Measurements from ENCODE around the gene COQ10A.
A peak's percentile ranks its signal among the peaks of the same experiment; 100 is the strongest.

Gene COQ10A

GRCh38 chr12:56266693-56267442 lies at the start of gene COQ10A:
Gene COQ10A, plus strand, starts transcription at chr12:56266942. Its CDS starts 177 bp downstream, at chr12:56267119.
- TF ChIP-seq CTCF (conservative IDR thresholded peaks at IDR 0.05; ENCODE audit: control insufficient read depth, insufficient read depth, low read depth, low read length): peak; percentile 65
- DNase-seq (ENCODE audit: low read depth): peak; percentile 80
- H3K4me3 ChIP-seq (ENCODE audit: control insufficient read depth, low read depth, low read length): peak within 1 kb of the TSS; percentile 76

GRCh38 chr12:56219840-56220239 lies 46.9 kb upstream of the COQ10A start:
- DNase-seq (ENCODE audit: low read depth): no peak
- H3K4me3 ChIP-seq (ENCODE audit: control insufficient read depth, low read depth, low read length): no peak overlapping the region
- TF ChIP-seq CTCF (conservative IDR thresholded peaks at IDR 0.05; ENCODE audit: control insufficient read depth, insufficient read depth, low read depth, low read length): no peak

GRCh38 chr12:56220611-56221231 lies 46.0 kb upstream of the COQ10A start:
- no peak for TF ChIP-seq CTCF (conservative IDR thresholded peaks at IDR 0.05; ENCODE audit: control insufficient read depth, insufficient read depth, low read depth, low read length)
- peak overlapping the region; percentile 94 for H3K4me3 ChIP-seq (ENCODE audit: control insufficient read depth, low read depth, low read length)
- DNase-seq (ENCODE audit: low read depth): peak; percentile 42

- TF ChIP-seq CTCF (conservative IDR thresholded peaks at IDR 0.05; ENCODE audit: control insufficient read depth, insufficient read depth, low read depth, low read length): no peak
- H3K4me3 ChIP-seq (ENCODE audit: control insufficient read depth, low read depth, low read length): peak overlapping the region; percentile 94
- peak; percentile 60 for DNase-seq (ENCODE audit: low read depth)
These were observed 45.4 kb upstream of the COQ10A start for GRCh38 chr12:56221232-56221756.

- DNase-seq (ENCODE audit: low read depth): peak; percentile 96
- TF ChIP-seq CTCF (conservative IDR thresholded peaks at IDR 0.05; ENCODE audit: control insufficient read depth, insufficient read depth, low read depth, low read length): no peak
- peak within 1 kb of the TSS; percentile 94 for H3K4me3 ChIP-seq (ENCODE audit: control insufficient read depth, low read depth, low read length)
These were observed 44.8 kb upstream of the COQ10A start, which contains the start of gene RNF41 for GRCh38 chr12:56221757-56222530. Gene RNF41, minus strand, starts transcription at chr12:56221922. Its CDS starts 7,875 bp downstream, at chr12:56214047.

GRCh38 chr12:56222531-56222895 lies 44.2 kb upstream of the COQ10A start:
- no peak for TF ChIP-seq CTCF (conservative IDR thresholded peaks at IDR 0.05; ENCODE audit: control insufficient read depth, insufficient read depth, low read depth, low read length)
- H3K4me3 ChIP-seq (ENCODE audit: control insufficient read depth, low read depth, low read length): peak overlapping the region; percentile 94
- no peak for DNase-seq (ENCODE audit: low read depth)
